ENCODE data around the gene ZNF487.
"Not testable (repeated sequence)": the region's sequence is repeated elsewhere in the genome, so short reads cannot be mapped to it uniquely, and the experiment has no call there.

The ZNF487 gene

GRCh38 chr10:43427166-43427825 lies 9.6 kb upstream of the ZNF487 start:
- TF ChIP-seq JUND (IDR thresholded peaks at IDR 0.05; ENCODE audit: low read depth) = no peak

GRCh38 chr10:43430926-43431663 lies 5.8 kb upstream of the ZNF487 start:
- TF ChIP-seq JUND (IDR thresholded peaks at IDR 0.05; ENCODE audit: low read depth) = no peak
- in situ Hi-C loops (cut with HindIII; ENCODE audit: low pct_unique_long_range_greater_than_20kb, low sequenced_read_pairs) = no loop called here
- DNase-seq (ENCODE audit: low read depth in 1 of 2, low spot score in 1 of 2) = no peak

More at GRCh38 chr10:43427166-43427825, 9.6 kb upstream of the ZNF487 start:
- in situ Hi-C loops (cut with HindIII; ENCODE audit: low pct_unique_long_range_greater_than_20kb, low sequenced_read_pairs) = no loop called here
- no peak for DNase-seq (ENCODE audit: low read depth in 1 of 2, low spot score in 1 of 2)

- peak; percentile 16 to 41 for DNase-seq (ENCODE audit: low read depth in 1 of 2, low spot score in 1 of 2)
- TF ChIP-seq JUND (IDR thresholded peaks at IDR 0.05; ENCODE audit: low read depth) = no peak
These were observed 395 bp downstream of the ZNF487 start for GRCh38 chr10:43437141-43437870.

DNA sequence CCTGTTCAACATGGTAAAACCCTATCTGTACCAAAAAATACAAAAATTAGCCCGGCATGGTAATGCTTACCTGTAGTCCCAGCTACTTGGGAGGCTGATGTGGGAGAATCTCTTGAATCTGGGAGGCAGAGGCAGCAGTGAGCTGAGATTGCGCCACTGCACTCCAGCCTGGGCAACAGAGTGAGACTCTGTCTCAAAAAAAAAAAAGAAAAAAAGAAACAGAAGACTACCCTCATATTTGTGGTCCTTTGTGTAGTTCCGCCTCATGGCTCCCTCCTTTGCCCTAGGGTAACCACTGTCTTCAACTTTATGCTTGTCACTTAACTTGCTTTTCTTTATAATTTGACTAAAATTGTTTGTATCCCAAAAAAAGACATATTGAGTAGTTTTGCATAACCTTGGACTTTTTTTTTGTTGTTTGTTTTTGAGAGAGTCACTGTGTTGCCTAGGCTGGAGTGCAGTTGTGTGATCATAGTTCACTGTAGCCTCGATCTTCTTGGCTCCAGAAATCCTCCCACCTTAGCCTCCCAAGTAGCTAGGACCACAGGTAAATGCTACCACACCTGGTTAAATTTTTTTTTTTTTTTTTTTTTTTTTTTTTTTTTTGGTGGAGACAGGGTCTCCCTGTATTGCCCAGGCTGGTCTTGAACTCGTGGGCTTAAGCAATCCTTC lies 3.7 kb downstream of the ZNF487 start:
- in situ Hi-C loops (cut with HindIII; ENCODE audit: low pct_unique_long_range_greater_than_20kb, low sequenced_read_pairs) = no loop called here
- no peak for DNase-seq (ENCODE audit: low read depth in 1 of 2, low spot score in 1 of 2)
- TF ChIP-seq JUND (IDR thresholded peaks at IDR 0.05; ENCODE audit: low read depth) = no peak

More at GRCh38 chr10:43437141-43437870, 395 bp downstream of the ZNF487 start:
- in situ Hi-C loops (cut with HindIII; ENCODE audit: low pct_unique_long_range_greater_than_20kb, low sequenced_read_pairs) = no loop called here

- in situ Hi-C loops (cut with HindIII; ENCODE audit: low pct_unique_long_range_greater_than_20kb, low sequenced_read_pairs) = no loop called here
- DNase-seq (ENCODE audit: low read depth in 1 of 2, low spot score in 1 of 2) = peak in 1 of 2 experiments; percentile 13
These were observed 7.4 kb downstream of the ZNF487 start for GRCh38 chr10:43444323-43444722.

DNA sequence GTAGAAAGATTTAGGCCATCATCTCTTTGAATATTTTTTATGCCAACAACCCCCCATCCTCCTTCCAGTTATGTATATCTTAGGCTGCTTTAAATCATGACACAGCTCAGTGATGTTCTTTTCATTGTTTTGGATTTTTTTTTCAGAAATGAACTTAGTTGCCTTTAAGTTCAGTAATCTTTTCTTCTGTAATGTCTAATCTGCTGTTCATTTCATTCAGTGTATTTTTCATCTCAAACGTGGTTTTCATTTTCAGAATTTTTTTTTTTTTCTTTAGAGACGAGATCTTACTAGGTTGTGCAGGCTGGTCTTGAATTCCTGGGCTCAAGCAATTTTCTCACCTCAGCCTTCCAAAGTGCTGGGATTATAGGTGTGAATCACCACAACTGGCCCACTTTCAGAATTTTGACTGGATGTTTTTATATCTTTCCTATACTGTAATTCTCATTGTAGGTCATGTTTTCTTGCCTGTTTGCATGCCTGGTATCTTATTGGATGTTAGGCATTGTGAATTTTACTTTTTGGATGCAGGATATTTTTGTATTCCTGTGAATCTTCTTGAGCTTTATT lies 8.1 kb downstream of the ZNF487 start:
- DNase-seq (ENCODE audit: low read depth in 1 of 2, low spot score in 1 of 2) = no peak
- TF ChIP-seq JUND (IDR thresholded peaks at IDR 0.05; ENCODE audit: low read depth) = no peak
- in situ Hi-C loops (cut with HindIII; ENCODE audit: low pct_unique_long_range_greater_than_20kb, low sequenced_read_pairs) = no loop called here

More at GRCh38 chr10:43444323-43444722, 7.4 kb downstream of the ZNF487 start:
- TF ChIP-seq JUND (IDR thresholded peaks at IDR 0.05; ENCODE audit: low read depth) = no peak

DNA sequence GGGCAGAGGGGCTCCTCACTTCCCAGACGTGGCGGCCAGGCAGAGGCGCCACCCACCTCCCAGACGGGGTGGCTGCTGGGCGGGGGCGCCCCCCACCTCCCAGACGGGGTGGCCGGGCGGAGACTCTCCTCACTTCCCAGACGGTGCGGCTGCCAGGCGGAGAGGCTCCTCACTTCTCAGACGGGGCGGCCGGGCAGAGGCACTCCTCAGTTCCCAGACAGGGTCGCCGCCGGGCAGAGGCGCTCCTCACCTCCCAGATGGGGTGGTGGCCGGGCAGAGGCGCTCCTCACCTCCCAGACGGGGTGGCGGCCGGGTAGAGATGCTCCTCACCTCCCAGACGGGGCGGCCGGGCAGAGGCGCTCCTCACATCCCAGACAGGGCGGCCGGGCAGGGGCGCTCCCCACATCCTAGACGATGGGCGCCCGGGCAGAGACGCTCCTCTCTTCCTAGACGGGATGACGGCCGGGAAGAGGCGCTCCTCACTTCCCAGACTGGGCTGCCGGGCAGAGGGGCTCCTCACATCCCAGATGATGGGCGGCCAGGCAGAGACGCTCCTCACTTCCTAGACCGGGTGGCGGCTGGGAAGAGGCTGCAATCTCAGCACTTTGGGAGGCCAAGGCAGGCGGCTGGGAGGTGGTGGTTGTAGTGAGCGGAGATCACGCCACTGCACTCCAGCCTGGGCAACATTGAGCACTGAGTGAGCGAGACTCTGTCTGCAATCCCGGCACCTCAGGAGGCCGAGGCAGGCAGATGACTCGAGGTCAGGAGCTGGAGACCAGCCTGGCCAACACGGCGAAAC lies 9.5 kb downstream of the ZNF487 start:
- in situ Hi-C loops (cut with HindIII; ENCODE audit: low pct_unique_long_range_greater_than_20kb, low sequenced_read_pairs); DNase-seq (ENCODE audit: low read depth in 1 of 2, low spot score in 1 of 2): not testable (repeated sequence)

GRCh38 chr10:43448742-43449141 lies 11.8 kb downstream of the ZNF487 start:
- in situ Hi-C loops (cut with HindIII; ENCODE audit: low pct_unique_long_range_greater_than_20kb, low sequenced_read_pairs) = no loop called here
- no peak for DNase-seq (ENCODE audit: low read depth in 1 of 2, low spot score in 1 of 2)
- no peak for TF ChIP-seq JUND (IDR thresholded peaks at IDR 0.05; ENCODE audit: low read depth)

GRCh38 chr10:43452356-43452914 lies 15.5 kb downstream of the ZNF487 start:
- no peak for TF ChIP-seq JUND (IDR thresholded peaks at IDR 0.05; ENCODE audit: low read depth)
- DNase-seq (ENCODE audit: low read depth in 1 of 2, low spot score in 1 of 2) = no peak
- in situ Hi-C loops (cut with HindIII; ENCODE audit: low pct_unique_long_range_greater_than_20kb, low sequenced_read_pairs) = no loop called here

DNA sequence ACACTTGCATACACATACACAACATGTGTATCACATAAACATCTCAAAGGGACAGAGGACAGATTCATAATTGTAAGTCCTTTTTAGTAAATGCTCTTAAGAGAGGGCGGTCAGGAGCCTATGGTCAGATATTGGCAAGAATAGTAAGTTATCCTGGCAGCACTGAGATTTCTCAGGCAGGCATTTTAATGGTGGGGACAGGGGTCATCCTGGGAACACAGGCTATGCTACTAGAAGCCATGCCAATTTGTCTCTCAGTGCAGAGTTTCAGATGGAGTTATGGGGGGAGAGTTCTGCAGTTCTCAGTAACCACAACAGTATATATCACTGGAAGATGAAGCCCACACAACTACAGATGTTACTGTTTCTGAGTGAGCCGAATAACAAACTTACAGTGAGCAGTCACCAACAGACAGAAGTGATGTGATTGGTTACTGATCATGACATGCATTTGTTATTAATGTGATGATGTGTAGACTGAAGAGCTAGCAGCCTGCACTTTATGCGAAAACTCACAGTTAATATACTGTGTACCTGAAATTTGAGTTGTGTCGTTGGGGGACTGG lies 16.4 kb downstream of the ZNF487 start:
- no peak for DNase-seq (ENCODE audit: low read depth in 1 of 2, low spot score in 1 of 2)
- in situ Hi-C loops (cut with HindIII; ENCODE audit: low pct_unique_long_range_greater_than_20kb, low sequenced_read_pairs) = no loop called here

DNA sequence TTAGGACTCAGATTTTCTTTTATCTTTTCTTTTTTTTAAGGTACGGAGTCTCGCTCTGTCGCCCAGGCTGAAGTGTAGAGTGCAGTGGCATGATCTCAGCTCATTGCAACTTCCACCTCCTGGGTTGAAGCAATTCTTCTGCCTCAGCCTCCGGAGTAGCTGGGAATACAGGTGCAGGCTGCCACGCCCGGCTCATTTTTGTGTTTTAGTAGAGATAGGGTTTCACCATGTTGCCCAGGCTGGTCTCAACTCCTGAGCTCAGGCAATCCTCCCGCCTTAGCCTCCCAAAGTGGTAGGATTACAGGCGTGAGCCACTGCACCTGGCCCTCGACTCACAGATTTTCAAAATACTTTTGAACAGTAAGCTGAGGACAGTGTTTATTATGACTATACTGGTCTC lies 17.1 kb downstream of the ZNF487 start:
- DNase-seq (ENCODE audit: low read depth in 1 of 2, low spot score in 1 of 2); in situ Hi-C loops (cut with HindIII; ENCODE audit: low pct_unique_long_range_greater_than_20kb, low sequenced_read_pairs): not testable (repeated sequence)

More for the DNA sequence above, 16.4 kb downstream of the ZNF487 start:
- TF ChIP-seq JUND (IDR thresholded peaks at IDR 0.05; ENCODE audit: low read depth) = no peak

GRCh38 chr10:43456561-43456960 lies 19.6 kb downstream of the ZNF487 start:
- DNase-seq (ENCODE audit: low read depth in 1 of 2, low spot score in 1 of 2); in situ Hi-C loops (cut with HindIII; ENCODE audit: low pct_unique_long_range_greater_than_20kb, low sequenced_read_pairs): not testable (repeated sequence)
